GM18867 (cell line): ENCODE measurements around the gene SSU72.
"Not testable (repeated sequence)": the region's sequence is repeated elsewhere in the genome, so short reads cannot be mapped to it uniquely, and the experiment has no call there.

Experiments used
- ATAC-seq: cut with Tn5 transposase; IDR thresholded peaks from one replicate; pipeline ENCODE4 v1.9.1; 2021; ENCODE audit warnings: mild to moderate bottlenecking, moderate library complexity; ENCODE audit not compliant: unreplicated experiment

SSU72 gene

GRCh38 chr1:1509465-1509850 is 65.2 kb downstream of the SSU72 start:
- ATAC-seq = not testable (repeated sequence)

GRCh38 chr1:1508775-1509464 is 65.7 kb downstream of the SSU72 start:
- ATAC-seq = not testable (repeated sequence)

GRCh38 chr1:1507305-1507704 is 67.4 kb downstream of the SSU72 start:
- no peak for ATAC-seq

GRCh38 chr1:1505801-1506200 is 68.9 kb downstream of the SSU72 start:
- not testable (repeated sequence) for ATAC-seq

- ATAC-seq = peak; percentile 57
These were observed 69.3 kb downstream of the SSU72 start for GRCh38 chr1:1505366-1505798.

GRCh38 chr1:1504777-1505365 is 69.8 kb downstream of the SSU72 start:
- ATAC-seq = not testable (repeated sequence)

GRCh38 chr1:1495461-1495975 is 79.1 kb downstream of the SSU72 start:
- not testable (repeated sequence) for ATAC-seq

GRCh38 chr1:1494311-1494710 is 80.4 kb downstream of the SSU72 start:
- not testable (repeated sequence) for ATAC-seq
